ENCODE data around the gene NUP107. TPM values are rescaled to one million over a fixed set of nuclear protein-coding genes. Genes with fewer than 3 reads are reported as not detected.

NUP107 gene
- total RNA-seq, 2 experiments from 2014 or later: 37.2 to 38.7 TPM

- H3K4me3 Mint-ChIP-seq: no peak overlapping the region
- no peaks in the 10 kb centered on the region for H3K27me3 ChIP-seq (ENCODE audit: control insufficient read depth in 1 of 2, insufficient read depth in 2 of 2, low read length in 2 of 2)
- TF ChIP-seq CTCF (IDR thresholded peaks at IDR 0.05): no peak
- no peaks in the 10 kb centered on the region for H3K9me3 Mint-ChIP-seq
- intact Hi-C loops (cut with DNase I, micrococcal nuclease): no loop called here
- H3K4me1 Mint-ChIP-seq (ENCODE audit: low read depth): no peaks in the 10 kb centered on the region
- ChIA-PET CTCF (no interaction called here), POLR2A (no interaction called here)
- H3K36me3 Mint-ChIP-seq (ENCODE audit: low read depth): no peaks in the 10 kb centered on the region
- no peaks in the 10 kb centered on the region for H3K4me1 ChIP-seq (ENCODE audit: insufficient read depth, low read length)
- H3K27ac Mint-ChIP-seq: no peak overlapping the region
- no peaks in the 10 kb centered on the region for H3K9me3 ChIP-seq (ENCODE audit: control insufficient read depth in 1 of 2, insufficient read depth in 1 of 2, low read length in 2 of 2)
- ATAC-seq (ENCODE audit: poor library complexity) (no peak), DNase-seq (no peak)
- no peak overlapping the region for H3K27ac ChIP-seq (ENCODE audit: low read depth in 1 of 2, low read length in 2 of 2)
- no peaks in the 10 kb centered on the region for H3K27me3 Mint-ChIP-seq
- H3K4me3 ChIP-seq (ENCODE audit: low read length): no peak overlapping the region
- no peaks in the 10 kb centered on the region for H3K36me3 ChIP-seq (ENCODE audit: insufficient read depth, low read length)
These were observed 105.2 kb downstream of the NUP107 start for GRCh38 chr12:68791897-68792481.

GRCh38 chr12:68792952-68793351, 106.2 kb downstream of the NUP107 start:
- Mint-ChIP-seq H3K36me3 (ENCODE audit: low read depth) (no peaks in the 10 kb centered on the region), H3K4me3 (no peak overlapping the region), H3K9me3 (no peaks in the 10 kb centered on the region), H3K4me1 (ENCODE audit: low read depth) (no peaks in the 10 kb centered on the region), H3K27ac (no peak overlapping the region), H3K27me3 (no peaks in the 10 kb centered on the region)
- H3K4me3 ChIP-seq (ENCODE audit: low read length): no peak overlapping the region
- POLR2A ChIA-PET: interaction anchor here (1.4 kb wide), 1 partner anchor 14 kb away, joined by 7 read pairs; no protein-coding TSS in a partner anchor
- TF ChIP-seq CTCF (IDR thresholded peaks at IDR 0.05): no peak
- no peaks in the 10 kb centered on the region for H3K27me3 ChIP-seq (ENCODE audit: control insufficient read depth in 1 of 2, insufficient read depth in 2 of 2, low read length in 2 of 2)
- intact Hi-C loops (cut with DNase I, micrococcal nuclease): no loop called here
- H3K36me3 ChIP-seq (ENCODE audit: insufficient read depth, low read length): no peaks in the 10 kb centered on the region
- peak in 5 of 14 experiments; percentile 3 to 73 (median 59) for DNase-seq
- ATAC-seq (ENCODE audit: poor library complexity): peak; percentile 98
- CTCF ChIA-PET: no interaction called here
- H3K4me1 ChIP-seq (ENCODE audit: insufficient read depth, low read length): no peaks in the 10 kb centered on the region
- no peak overlapping the region for H3K27ac ChIP-seq (ENCODE audit: low read depth in 1 of 2, low read length in 2 of 2)
- H3K9me3 ChIP-seq (ENCODE audit: control insufficient read depth in 1 of 2, insufficient read depth in 1 of 2, low read length in 2 of 2): no peaks in the 10 kb centered on the region

DNA sequence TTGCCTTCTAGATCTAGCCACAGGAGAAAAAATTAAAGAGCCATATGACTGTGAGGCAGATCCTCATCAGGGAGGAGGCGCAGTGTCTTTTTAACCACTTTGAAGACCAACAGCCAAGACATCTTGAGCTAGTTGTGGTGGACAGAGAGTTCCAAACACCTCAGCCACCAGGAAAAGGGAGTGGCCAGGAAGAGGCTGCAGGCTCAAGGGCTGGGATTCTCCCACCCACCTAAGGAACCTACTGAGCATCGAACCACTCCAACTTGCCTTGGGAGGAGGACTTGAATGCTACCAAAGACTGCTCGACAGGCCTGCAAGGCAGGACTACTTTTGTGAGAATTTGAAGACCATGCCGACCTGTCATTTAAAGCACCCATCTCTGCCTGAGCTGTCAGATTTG, 106.7 kb downstream of the NUP107 start:
- no peaks in the 10 kb centered on the region for H3K9me3 ChIP-seq (ENCODE audit: control insufficient read depth in 1 of 2, insufficient read depth in 1 of 2, low read length in 2 of 2)
- no peak for ATAC-seq (ENCODE audit: poor library complexity)
- H3K9me3 Mint-ChIP-seq: no peaks in the 10 kb centered on the region
- H3K4me3 ChIP-seq (ENCODE audit: low read length): no peak overlapping the region
- H3K4me1 ChIP-seq (ENCODE audit: insufficient read depth, low read length): no peaks in the 10 kb centered on the region
- H3K27me3 Mint-ChIP-seq: no peaks in the 10 kb centered on the region
- no peaks in the 10 kb centered on the region for H3K36me3 ChIP-seq (ENCODE audit: insufficient read depth, low read length)
- intact Hi-C loops (cut with DNase I, micrococcal nuclease): no loop called here
- H3K4me3 Mint-ChIP-seq: no peak overlapping the region
- H3K27ac Mint-ChIP-seq: no peak overlapping the region
- H3K4me1 Mint-ChIP-seq (ENCODE audit: low read depth): no peaks in the 10 kb centered on the region
- H3K27me3 ChIP-seq (ENCODE audit: control insufficient read depth in 1 of 2, insufficient read depth in 2 of 2, low read length in 2 of 2): no peaks in the 10 kb centered on the region
- H3K36me3 Mint-ChIP-seq (ENCODE audit: low read depth): no peaks in the 10 kb centered on the region
- ChIA-PET CTCF (no interaction called here), POLR2A (interaction anchor here (1.4 kb wide), 1 partner anchor 14 kb away, joined by 7 read pairs; no protein-coding TSS in a partner anchor)
- H3K27ac ChIP-seq (ENCODE audit: low read depth in 1 of 2, low read length in 2 of 2): no peak overlapping the region
- TF ChIP-seq CTCF (IDR thresholded peaks at IDR 0.05): no peak
- no peak for DNase-seq

All from CD4-positive, alpha-beta T cell (primary cell).